ENCODE data around the gene LMX1A. TPM values are rescaled to one million over a fixed set of nuclear protein-coding genes. Genes with fewer than 3 reads are reported as not detected.

The LMX1A gene
- polyA plus RNA-seq, 1 donor (not counting 4 experiments of a cell fraction or from before 2014, with no cell fraction given) = not detected

DNA sequence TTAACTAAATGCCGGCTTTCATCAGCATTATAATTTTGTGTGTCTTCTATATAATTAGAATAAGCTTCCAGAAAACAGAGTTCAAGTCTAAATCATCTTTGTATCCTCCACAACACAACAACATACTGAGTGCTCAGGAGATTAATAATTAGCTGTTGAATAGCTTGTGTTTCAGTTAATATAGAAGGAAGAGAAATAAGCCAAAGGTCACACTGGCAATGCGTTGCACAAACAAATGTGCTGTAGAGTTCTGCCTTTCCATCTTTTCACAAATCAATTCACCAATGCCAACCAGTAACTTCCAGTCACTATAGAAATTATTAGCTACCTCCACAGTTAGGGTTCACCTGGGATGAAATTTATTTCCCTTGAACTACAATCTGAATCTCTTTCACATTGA is 132.0 kb downstream of the LMX1A start:
- Histone ChIP-seq H3K9ac (ENCODE audit: control insufficient read depth, extremely low read depth, insufficient read depth, low read length) (no peak overlapping the region), H3K4me3 (ENCODE audit: control insufficient read depth in 2 of 3, extremely low read depth in 1 of 3, insufficient read depth in 2 of 3, low read depth in 1 of 3, low read length in 3 of 3) (no peak overlapping the region), H3K4me2 (ENCODE audit: control insufficient read depth, extremely low read depth, insufficient read depth, low read depth, low read length) (no peak overlapping the region), H3K27me3 (ENCODE audit: control insufficient read depth, extremely low read depth, insufficient read depth, low read length) (no peaks in the 10 kb centered on the region), H3K4me1 (ENCODE audit: control insufficient read depth, extremely low read depth, insufficient read depth, low read length) (no peaks in the 10 kb centered on the region), H2AFZ (ENCODE audit: control insufficient read depth, low read length) (no peak overlapping the region), H3K9me1 (ENCODE audit: control insufficient read depth, extremely low read depth, insufficient read depth, low read length) (no peaks in the 10 kb centered on the region), H3K27ac (ENCODE audit: control insufficient read depth, insufficient read depth, low read length) (no peak overlapping the region), H4K20me1 (ENCODE audit: control insufficient read depth, extremely low read depth, insufficient read depth, low read length) (no peaks in the 10 kb centered on the region), H3K9me3 (ENCODE audit: control insufficient read depth, low read depth, low read length) (no peaks in the 10 kb centered on the region), H3K79me2 (ENCODE audit: control insufficient read depth, insufficient read depth, low read length) (no peaks in the 10 kb centered on the region), H3K36me3 (ENCODE audit: control insufficient read depth in 2 of 2, extremely low read depth in 1 of 2, insufficient read depth in 2 of 2, low read length in 2 of 2) (no peaks in the 10 kb centered on the region)
- DNase-seq (ENCODE audit: low read depth, low spot score) (no peak), FAIRE-seq (no peak)
- dilution Hi-C loops (cut with MboI; ENCODE audit: extremely low pct_ligation_motif_present, low sequenced_read_pairs) = no loop called here
- TF ChIP-seq, protein P1, sequence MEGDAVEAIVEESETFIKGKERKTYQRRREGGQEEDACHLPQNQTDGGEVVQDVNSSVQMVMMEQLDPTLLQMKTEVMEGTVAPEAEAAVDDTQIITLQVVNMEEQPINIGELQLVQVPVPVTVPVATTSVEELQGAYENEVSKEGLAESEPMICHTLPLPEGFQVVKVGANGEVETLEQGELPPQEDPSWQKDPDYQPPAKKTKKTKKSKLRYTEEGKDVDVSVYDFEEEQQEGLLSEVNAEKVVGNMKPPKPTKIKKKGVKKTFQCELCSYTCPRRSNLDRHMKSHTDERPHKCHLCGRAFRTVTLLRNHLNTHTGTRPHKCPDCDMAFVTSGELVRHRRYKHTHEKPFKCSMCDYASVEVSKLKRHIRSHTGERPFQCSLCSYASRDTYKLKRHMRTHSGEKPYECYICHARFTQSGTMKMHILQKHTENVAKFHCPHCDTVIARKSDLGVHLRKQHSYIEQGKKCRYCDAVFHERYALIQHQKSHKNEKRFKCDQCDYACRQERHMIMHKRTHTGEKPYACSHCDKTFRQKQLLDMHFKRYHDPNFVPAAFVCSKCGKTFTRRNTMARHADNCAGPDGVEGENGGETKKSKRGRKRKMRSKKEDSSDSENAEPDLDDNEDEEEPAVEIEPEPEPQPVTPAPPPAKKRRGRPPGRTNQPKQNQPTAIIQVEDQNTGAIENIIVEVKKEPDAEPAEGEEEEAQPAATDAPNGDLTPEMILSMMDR (optimal IDR thresholded peaks at IDR 0.05 in 1 of 3, IDR thresholded peaks at IDR 0.05 in 1 of 3, conservative IDR thresholded peaks at IDR 0.05 in 1 of 3; ENCODE audit: extremely low read depth in 1 of 3, insufficient read depth in 2 of 3, low read length in 3 of 3) = no peak
- no peak for TF ChIP-seq EZH2 (IDR thresholded peaks at IDR 0.05; ENCODE audit: low read length)

DNA sequence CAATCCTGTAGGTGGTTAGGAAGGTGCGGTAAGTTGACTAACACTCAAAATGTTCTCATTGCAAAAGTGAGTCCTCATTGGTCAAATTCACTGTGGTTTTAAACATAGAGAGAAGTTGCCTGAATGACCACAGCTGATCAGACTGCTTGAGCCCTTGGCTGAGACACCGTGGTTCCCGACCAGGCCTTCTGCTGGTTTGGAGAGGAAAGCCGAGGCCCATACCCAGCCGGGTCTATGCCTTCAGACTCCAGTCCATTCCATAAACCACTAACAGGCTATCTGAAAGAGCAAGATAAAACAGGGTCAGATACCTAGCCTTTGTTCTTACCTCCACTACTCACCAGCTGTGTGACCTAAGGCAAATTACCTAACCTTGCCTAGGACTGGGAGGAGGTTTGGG is 133.9 kb downstream of the LMX1A start:
- no peaks in the 10 kb centered on the region for H4K20me1 ChIP-seq (ENCODE audit: control insufficient read depth, extremely low read depth, insufficient read depth, low read length)
- no peak overlapping the region for H2AFZ ChIP-seq (ENCODE audit: control insufficient read depth, low read length)
- TF ChIP-seq EZH2 (IDR thresholded peaks at IDR 0.05; ENCODE audit: low read length) = no peak
- TF ChIP-seq, protein P1 (optimal IDR thresholded peaks at IDR 0.05 in 1 of 3, IDR thresholded peaks at IDR 0.05 in 1 of 3, conservative IDR thresholded peaks at IDR 0.05 in 1 of 3; ENCODE audit: extremely low read depth in 1 of 3, insufficient read depth in 2 of 3, low read length in 3 of 3) = no peak
- H3K27me3 ChIP-seq (ENCODE audit: control insufficient read depth, extremely low read depth, insufficient read depth, low read length) = peaks cover 3% of the 10 kb centered on the region
- dilution Hi-C loops (cut with MboI; ENCODE audit: extremely low pct_ligation_motif_present, low sequenced_read_pairs) = no loop called here
- H3K9me3 ChIP-seq (ENCODE audit: control insufficient read depth, low read depth, low read length) = no peaks in the 10 kb centered on the region
- FAIRE-seq (no peak), DNase-seq (ENCODE audit: low read depth, low spot score) (no peak)
- no peak overlapping the region for H3K4me3 ChIP-seq (ENCODE audit: control insufficient read depth in 2 of 3, extremely low read depth in 1 of 3, insufficient read depth in 2 of 3, low read depth in 1 of 3, low read length in 3 of 3)
- no peaks in the 10 kb centered on the region for H3K79me2 ChIP-seq (ENCODE audit: control insufficient read depth, insufficient read depth, low read length)
- no peak overlapping the region for H3K4me2 ChIP-seq (ENCODE audit: control insufficient read depth, extremely low read depth, insufficient read depth, low read depth, low read length)
- no peaks in the 10 kb centered on the region for H3K4me1 ChIP-seq (ENCODE audit: control insufficient read depth, extremely low read depth, insufficient read depth, low read length)
- no peak overlapping the region for H3K27ac ChIP-seq (ENCODE audit: control insufficient read depth, insufficient read depth, low read length)
- H3K36me3 ChIP-seq (ENCODE audit: control insufficient read depth in 2 of 2, extremely low read depth in 1 of 2, insufficient read depth in 2 of 2, low read length in 2 of 2) = no peaks in the 10 kb centered on the region
- H3K9me1 ChIP-seq (ENCODE audit: control insufficient read depth, extremely low read depth, insufficient read depth, low read length) = no peaks in the 10 kb centered on the region
- H3K9ac ChIP-seq (ENCODE audit: control insufficient read depth, extremely low read depth, insufficient read depth, low read length) = no peak overlapping the region

Data from keratinocyte (primary cell).